ENCODE measurements around the gene IGF2BP2.

GRCh38 chr3:185813691-185814215 lies 11.1 kb downstream of the IGF2BP2 start:
- TF ChIP-seq TEAD4 (IDR thresholded peaks at IDR 0.05) (0 out of 2 replicates have a peak, but pooled peaks have one; percentile 46), NFIC (IDR thresholded peaks at IDR 0.05) (no peak), FOXM1 (IDR thresholded peaks at IDR 0.05; ENCODE audit: borderline replicate concordance, low read depth) (no peak), YY1 (IDR thresholded peaks at IDR 0.05; ENCODE audit: low read depth) (no peak), MAX (IDR thresholded peaks at IDR 0.05) (no peak), RAD21 (IDR thresholded peaks at IDR 0.05; ENCODE audit: low read depth) (no peak), CREB1 (IDR thresholded peaks at IDR 0.05; ENCODE audit: low read depth) (no peak), CEBPB (IDR thresholded peaks at IDR 0.05) (no peak; the same call in 1 of the 2 replicates), REST (IDR thresholded peaks at IDR 0.05; ENCODE audit: low read depth) (no peak), TAF1 (IDR thresholded peaks at IDR 0.05; ENCODE audit: low read depth) (no peak), ZBTB7A (IDR thresholded peaks at IDR 0.05; ENCODE audit: low read depth) (no peak)

Data from Ishikawa (cell line).